GM23248 (cell line): ENCODE results near the gene MYRIP.

Experiments
- EZH2 ChIP-seq: fragments of 200-600 bp; sonication (generic); IDR thresholded peaks from 2 replicates; pipeline ENCODE4 v1.6.1; 2018; ENCODE audit warnings: antibody characterized with exemption, mild to moderate bottlenecking; ENCODE audit not compliant: insufficient read depth, poor library complexity, severe bottlenecking
- EZH2phosphoT487 ChIP-seq: fragments of 200-600 bp; sonication (generic); IDR thresholded peaks from 2 replicates; pipeline ENCODE4 v1.6.1; 2018; ENCODE audit warnings: antibody characterized with exemption, moderate library complexity, mild to moderate bottlenecking, low read depth; ENCODE audit not compliant: insufficient read depth

- no peak for TF ChIP-seq EZH2
- no peak for TF ChIP-seq EZH2phosphoT487
Observed at GRCh38 chr3:39804951-39805350, 4.5 kb upstream of the MYRIP start.
